Astrocyte (in vitro differentiated cells and primary cell): ENCODE measurements around the gene MBLAC1. TPM values are rescaled to one million over a fixed set of nuclear protein-coding genes. Genes with fewer than 3 reads are reported as not detected.

ENCODE experiments used
- DNase-seq: peaks from one replicate; pipeline ENCODE4 v3.0.0-alpha.2; 2010; ENCODE audit warnings: low read depth
- FAIRE-seq: peaks from 2 replicates; lab custom pipeline; 2011; peaks lifted over from hg19 to GRCh38; lab: Jason Lieb, UNC
- H2AFZ ChIP-seq: 2 replicates; pipeline ENCODE4 v1.6.0; 2012; ENCODE audit warnings: low read depth, low read length, inconsistent platforms
- H3K27ac ChIP-seq: 2 replicates; pipeline ENCODE4 v1.5.1; 2011; ENCODE audit warnings: low read depth, low read length, inconsistent platforms
- H3K27me3 ChIP-seq: 2 replicates; pipeline ENCODE4 v1.6.0; 2011; ENCODE audit warnings: low read length, inconsistent platforms; ENCODE audit not compliant: insufficient read depth
- H3K36me3 ChIP-seq: 2 replicates; pipeline ENCODE4 v1.5.1; 2011; ENCODE audit warnings: low read length, inconsistent platforms; ENCODE audit not compliant: insufficient read depth
- H3K4me1 ChIP-seq: 2 replicates; pipeline ENCODE4 v1.5.1; 2011; ENCODE audit warnings: low read length, inconsistent platforms; ENCODE audit not compliant: insufficient read depth
- H3K4me2 ChIP-seq: 2 replicates; pipeline ENCODE4 v1.6.0; 2012; ENCODE audit warnings: low read length, inconsistent platforms
- H3K4me3 ChIP-seq: 2 replicates; pipeline ENCODE4 v1.5.1; 2011; ENCODE audit warnings: low read depth, mild to moderate bottlenecking, low read length, inconsistent platforms; ENCODE audit not compliant: insufficient read depth
- H3K79me2 ChIP-seq: 2 replicates; pipeline ENCODE4 v1.6.0; 2012; ENCODE audit warnings: mild to moderate bottlenecking, low read length, inconsistent platforms; ENCODE audit not compliant: insufficient read depth
- H3K9ac ChIP-seq: 2 replicates; pipeline ENCODE4 v1.6.0; 2012; ENCODE audit warnings: mild to moderate bottlenecking, low read length, inconsistent platforms
- H3K9me3 ChIP-seq: 2 replicates; pipeline ENCODE4 v1.5.1; 2012; ENCODE audit warnings: low read depth, mild to moderate bottlenecking, low read length, inconsistent platforms; ENCODE audit not compliant: insufficient read depth
- H4K20me1 ChIP-seq: 2 replicates; pipeline ENCODE4 v1.6.0; 2012; ENCODE audit warnings: low read length, inconsistent platforms; ENCODE audit not compliant: insufficient read depth
- H3K27ac Mint-ChIP-seq: one replicate; pipeline ENCODE4 v1.8.0; 2021; ENCODE audit warnings: mild to moderate bottlenecking, mixed read lengths; ENCODE audit not compliant: unreplicated experiment
- H3K27me3 Mint-ChIP-seq: one replicate; pipeline ENCODE4 v1.8.0; 2021; ENCODE audit warnings: low read depth, mixed read lengths; ENCODE audit not compliant: unreplicated experiment
- H3K36me3 Mint-ChIP-seq: one replicate; pipeline ENCODE4 v1.8.0; 2021; ENCODE audit warnings: low read depth, mixed read lengths; ENCODE audit not compliant: unreplicated experiment
- H3K4me1 Mint-ChIP-seq: one replicate; pipeline ENCODE4 v1.8.0; 2021; ENCODE audit warnings: low read depth, mixed read lengths; ENCODE audit not compliant: unreplicated experiment
- H3K4me3 Mint-ChIP-seq: one replicate; pipeline ENCODE4 v1.8.0; 2021; ENCODE audit warnings: mild to moderate bottlenecking, moderate library complexity, mixed read lengths; ENCODE audit not compliant: unreplicated experiment
- H3K9me3 Mint-ChIP-seq: one replicate; pipeline ENCODE4 v1.8.0; 2021; ENCODE audit warnings: mild to moderate bottlenecking, mixed read lengths; ENCODE audit not compliant: unreplicated experiment
- CTCF ChIP-seq: IDR thresholded peaks from 2 replicates; pipeline ENCODE4 v1.5.1; 2011; ENCODE audit warnings: low read depth, mild to moderate bottlenecking, inconsistent platforms, low read length, moderate library complexity; ENCODE audit not compliant: insufficient read depth
- EZH2 ChIP-seq: IDR thresholded peaks from 2 replicates; pipeline ENCODE4 v1.6.1; 2012; ENCODE audit warnings: mild to moderate bottlenecking, low read length, inconsistent platforms; ENCODE audit not compliant: insufficient read depth
- total RNA-seq: library from RNA; stranded (reverse); gene quantifications from 2 replicates; pipeline ENCODE4 v1.2.1, GENCODE V29; 2021

MBLAC1 gene
- total RNA-seq, 1 donor from 2014 or later = 2.7 TPM

- DNase-seq (no peak), FAIRE-seq (no peak)
- H3K27me3 ChIP-seq = no peaks in the 10 kb centered on the region
- peaks cover 13% of the 10 kb centered on the region for H4K20me1 ChIP-seq
- peaks cover 2% of the 10 kb centered on the region for H3K4me1 ChIP-seq
- H3K9me3 Mint-ChIP-seq = no peaks in the 10 kb centered on the region
- no peak overlapping the region for H2AFZ ChIP-seq
- H3K79me2 ChIP-seq = no peaks in the 10 kb centered on the region
- peaks cover 6% of the 10 kb centered on the region for H3K4me1 Mint-ChIP-seq
- H3K27ac ChIP-seq = no peak overlapping the region
- H3K36me3 ChIP-seq = peaks cover 21% of the 10 kb centered on the region
- H3K36me3 Mint-ChIP-seq = peaks cover 37% of the 10 kb centered on the region
- H3K4me3 ChIP-seq = no peak overlapping the region
- H3K9me3 ChIP-seq = no peaks in the 10 kb centered on the region
- H3K4me3 Mint-ChIP-seq = no peak overlapping the region
- no peak for TF ChIP-seq CTCF
- no peak for TF ChIP-seq EZH2
- no peak overlapping the region for H3K9ac ChIP-seq
- no peak overlapping the region for H3K27ac Mint-ChIP-seq
- H3K4me2 ChIP-seq = no peak overlapping the region
- no peaks in the 10 kb centered on the region for H3K27me3 Mint-ChIP-seq
These were observed 18.9 kb upstream of the MBLAC1 start for GRCh38 chr7:100107890-100108289.

GRCh38 chr7:100109521-100110163 lies 17.1 kb upstream of the MBLAC1 start:
- Histone ChIP-seq H3K4me2 (no peak overlapping the region), H3K9me3 (no peaks in the 10 kb centered on the region), H4K20me1 (peaks cover 13% of the 10 kb centered on the region), H3K4me3 (no peak overlapping the region), H3K4me1 (no peaks in the 10 kb centered on the region), H3K36me3 (peaks cover 21% of the 10 kb centered on the region), H3K27ac (no peak overlapping the region), H2AFZ (no peak overlapping the region), H3K9ac (no peak overlapping the region), H3K79me2 (no peaks in the 10 kb centered on the region), H3K27me3 (no peaks in the 10 kb centered on the region)
- Mint-ChIP-seq H3K4me3 (no peak overlapping the region), H3K27ac (no peak overlapping the region), H3K4me1 (no peaks in the 10 kb centered on the region), H3K27me3 (no peaks in the 10 kb centered on the region), H3K9me3 (no peaks in the 10 kb centered on the region), H3K36me3 (peaks cover 39% of the 10 kb centered on the region)
- FAIRE-seq (no peak), DNase-seq (no peak)
- no peak for TF ChIP-seq CTCF

- DNase-seq (no peak), FAIRE-seq (no peak)
- H3K9me3 ChIP-seq = no peaks in the 10 kb centered on the region
- H3K4me3 Mint-ChIP-seq = no peak overlapping the region
- H3K27me3 ChIP-seq = no peaks in the 10 kb centered on the region
- H3K27ac ChIP-seq = no peak overlapping the region
- H3K36me3 Mint-ChIP-seq = peaks cover 37% of the 10 kb centered on the region
- no peak overlapping the region for H3K4me2 ChIP-seq
- H3K9ac ChIP-seq = no peak overlapping the region
- H3K27ac Mint-ChIP-seq = no peak overlapping the region
- peaks cover 13% of the 10 kb centered on the region for H4K20me1 ChIP-seq
- no peaks in the 10 kb centered on the region for H3K4me1 Mint-ChIP-seq
- no peaks in the 10 kb centered on the region for H3K27me3 Mint-ChIP-seq
- no peak overlapping the region for H3K4me3 ChIP-seq
- H3K9me3 Mint-ChIP-seq = no peaks in the 10 kb centered on the region
- peaks cover 17% of the 10 kb centered on the region for H3K36me3 ChIP-seq
- H3K4me1 ChIP-seq = no peaks in the 10 kb centered on the region
- H3K79me2 ChIP-seq = no peaks in the 10 kb centered on the region
- H2AFZ ChIP-seq = no peak overlapping the region
- no peak for TF ChIP-seq EZH2
These were observed 15.6 kb upstream of the MBLAC1 start for GRCh38 chr7:100111156-100111555.
